ENCODE data around the gene VLDLR. TPM values are rescaled to one million over a fixed set of nuclear protein-coding genes. Genes with fewer than 3 reads are reported as not detected.

The VLDLR gene
- total RNA-seq, 2 experiments from 2014 or later: 7.2 to 8.6 TPM

DNA sequence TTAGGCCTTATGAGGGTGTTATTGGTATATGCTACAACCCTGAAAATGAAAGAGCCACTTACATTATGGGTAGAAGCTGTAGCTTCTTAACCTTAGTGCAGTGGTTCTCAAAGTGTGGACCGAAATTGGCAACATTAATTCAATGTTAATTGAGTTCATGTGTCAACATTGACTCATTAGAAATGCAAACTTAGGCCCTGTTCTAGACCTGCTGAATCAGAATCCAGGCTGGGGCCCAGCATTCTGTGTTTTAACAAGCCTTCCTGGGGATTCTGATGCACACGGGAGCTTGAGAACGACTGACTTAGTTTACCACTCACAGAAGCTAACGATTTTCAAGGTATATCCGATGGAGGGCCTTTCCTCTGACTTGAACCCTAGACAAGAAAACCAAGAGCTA lies 7.3 kb downstream of the VLDLR start:
- Mint-ChIP-seq H3K27me3 (peaks cover 22% of the 10 kb centered on the region), H3K9me3 (ENCODE audit: low read depth) (no peaks in the 10 kb centered on the region), H3K4me3 (no peak overlapping the region), H3K36me3 (peaks cover 6% of the 10 kb centered on the region), H3K4me1 (no peaks in the 10 kb centered on the region), H3K27ac (no peak overlapping the region)
- CTCF ChIA-PET: no interaction called here
- ATAC-seq (no peak), DNase-seq (no peak)

DNA sequence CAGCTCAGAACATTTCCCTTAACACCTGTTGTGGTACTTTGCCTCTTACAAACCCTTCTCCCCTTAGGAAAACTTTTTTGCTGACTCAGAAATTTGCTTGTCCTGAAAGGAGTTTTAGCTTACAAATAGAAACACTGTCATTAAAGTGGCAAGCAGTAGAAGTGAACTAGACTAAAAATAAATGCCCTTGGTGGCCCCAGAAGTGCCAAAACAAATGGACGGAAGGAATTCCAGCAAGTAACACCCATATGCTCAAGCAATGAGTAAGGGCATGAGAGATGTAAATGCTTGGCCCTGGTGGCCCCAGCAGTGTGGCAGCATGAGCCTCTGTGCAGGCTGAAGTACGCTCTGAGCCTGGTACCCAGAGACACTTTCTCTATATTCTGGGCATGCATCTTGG lies 8.6 kb downstream of the VLDLR start:
- ATAC-seq (no peak), DNase-seq (no peak)
- peaks cover 10% of the 10 kb centered on the region for H3K27me3 Mint-ChIP-seq
- CTCF ChIA-PET: no interaction called here
- H3K9me3 Mint-ChIP-seq (ENCODE audit: low read depth): no peaks in the 10 kb centered on the region
- no peak overlapping the region for H3K4me3 Mint-ChIP-seq
- H3K36me3 Mint-ChIP-seq: peaks cover 4% of the 10 kb centered on the region
- H3K4me1 Mint-ChIP-seq: peaks cover 10% of the 10 kb centered on the region
- H3K27ac Mint-ChIP-seq: no peak overlapping the region

DNA sequence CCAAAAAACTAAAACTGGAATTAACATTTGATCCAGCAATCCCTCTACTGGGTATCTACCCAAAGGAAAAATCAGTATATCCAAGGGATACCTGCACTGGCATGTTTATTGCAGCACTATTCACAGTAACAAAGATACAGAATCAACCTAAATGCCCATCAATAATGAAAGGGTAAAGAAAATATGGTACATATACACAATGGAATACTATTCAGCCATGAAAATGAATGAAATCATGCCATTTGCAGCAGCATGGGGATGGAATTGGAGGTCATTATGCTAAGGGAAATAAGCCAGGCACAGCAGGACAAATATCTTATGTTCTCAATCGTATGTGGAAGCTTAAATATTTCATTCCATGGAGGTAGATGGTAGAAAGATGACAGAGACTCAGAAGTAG lies 9.7 kb downstream of the VLDLR start:
- ATAC-seq (no peak), DNase-seq (no peak)
- Mint-ChIP-seq H3K4me3 (no peak overlapping the region), H3K4me1 (peaks cover 10% of the 10 kb centered on the region), H3K27me3 (peaks cover 2% of the 10 kb centered on the region), H3K9me3 (ENCODE audit: low read depth) (no peaks in the 10 kb centered on the region), H3K27ac (no peak overlapping the region), H3K36me3 (peaks cover 10% of the 10 kb centered on the region)
- CTCF ChIA-PET: no interaction called here

- CTCF ChIA-PET: no interaction called here
- H3K36me3 Mint-ChIP-seq: peaks cover 28% of the 10 kb centered on the region
- ATAC-seq (no peak), DNase-seq (no peak)
- H3K4me3 Mint-ChIP-seq: peak overlapping the region; percentile 16
- H3K27me3 Mint-ChIP-seq: peaks cover 2% of the 10 kb centered on the region
- peaks cover 17% of the 10 kb centered on the region for H3K4me1 Mint-ChIP-seq
- no peaks in the 10 kb centered on the region for H3K9me3 Mint-ChIP-seq (ENCODE audit: low read depth)
- peak overlapping the region; percentile 4 for H3K27ac Mint-ChIP-seq
Measured at GRCh38 chr9:2634153-2634552, 12.6 kb downstream of the VLDLR start.

DNA sequence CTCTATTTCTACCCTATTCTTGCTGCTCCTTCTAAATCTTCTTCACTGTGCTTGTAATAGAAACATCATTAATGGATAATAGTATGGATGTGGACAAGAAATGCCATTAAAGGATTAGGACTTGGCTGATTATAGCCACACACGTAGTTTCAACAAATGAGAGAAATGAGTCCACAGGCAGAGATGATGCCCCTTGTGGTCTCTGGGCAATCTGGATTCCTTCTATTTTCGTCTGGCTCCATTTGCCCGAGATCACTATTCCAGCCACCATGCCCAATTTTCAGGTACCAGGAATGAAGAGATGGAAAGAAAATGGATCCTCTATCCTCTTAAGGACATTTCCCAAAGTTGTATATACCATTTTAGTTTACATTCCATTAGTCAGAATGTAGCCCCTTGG lies 13.2 kb downstream of the VLDLR start:
- CTCF ChIA-PET: no interaction called here
- no peak for DNase-seq
- peak overlapping the region; percentile 16 for H3K4me3 Mint-ChIP-seq
- H3K27me3 Mint-ChIP-seq: peaks cover 2% of the 10 kb centered on the region
- no peaks in the 10 kb centered on the region for H3K9me3 Mint-ChIP-seq (ENCODE audit: low read depth)
- peaks cover 29% of the 10 kb centered on the region for H3K36me3 Mint-ChIP-seq
- H3K4me1 Mint-ChIP-seq: peaks cover 23% of the 10 kb centered on the region
- no peak for ATAC-seq
- no peak overlapping the region for H3K27ac Mint-ChIP-seq

DNA sequence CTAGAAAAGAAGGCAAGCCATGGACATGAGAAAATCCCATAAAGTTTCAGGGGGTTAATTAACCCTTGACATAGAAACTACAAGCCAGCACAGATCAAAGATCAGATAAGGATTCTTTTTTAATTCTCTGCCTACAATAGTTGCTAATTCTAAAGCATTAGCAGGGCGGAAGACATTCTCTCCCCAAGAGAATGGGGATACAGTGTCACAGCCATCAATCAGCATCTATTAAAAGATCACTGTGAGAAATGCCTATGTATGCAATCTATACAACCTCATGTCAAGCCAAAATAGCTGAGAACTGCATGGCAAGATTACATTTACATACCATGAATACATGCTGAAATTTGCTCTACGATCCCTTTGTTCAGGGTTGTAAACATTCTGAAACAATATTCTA lies 14.3 kb downstream of the VLDLR start:
- Mint-ChIP-seq H3K27ac (no peak overlapping the region), H3K27me3 (peaks cover 2% of the 10 kb centered on the region), H3K4me3 (no peak overlapping the region), H3K9me3 (ENCODE audit: low read depth) (no peaks in the 10 kb centered on the region), H3K4me1 (peaks cover 23% of the 10 kb centered on the region), H3K36me3 (peaks cover 39% of the 10 kb centered on the region)
- ATAC-seq: no peak
- DNase-seq: no peak
- CTCF ChIA-PET: interaction anchor here (1.4 kb wide), 1 partner anchor 13 kb away, joined by 3 read pairs; no protein-coding TSS in a partner anchor

- H3K27ac Mint-ChIP-seq: no peak overlapping the region
- peaks cover 23% of the 10 kb centered on the region for H3K4me1 Mint-ChIP-seq
- DNase-seq: no peak
- peaks cover 52% of the 10 kb centered on the region for H3K36me3 Mint-ChIP-seq
- no peaks in the 10 kb centered on the region for H3K9me3 Mint-ChIP-seq (ENCODE audit: low read depth)
- ATAC-seq: no peak
- H3K27me3 Mint-ChIP-seq: no peaks in the 10 kb centered on the region
- no peak overlapping the region for H3K4me3 Mint-ChIP-seq
- CTCF ChIA-PET: interaction anchor here (0.8 to 1.6 kb wide), 2 partner anchors 9 to 15 kb away, joined by 3 read pairs; no protein-coding TSS in a partner anchor
Measured at GRCh38 chr9:2637390-2637789, 15.8 kb downstream of the VLDLR start.

GRCh38 chr9:2638871-2639673 lies 17.5 kb downstream of the VLDLR start:
- H3K36me3 Mint-ChIP-seq: peaks cover 63% of the 10 kb centered on the region
- no peaks in the 10 kb centered on the region for H3K27me3 Mint-ChIP-seq
- DNase-seq (no peak), ATAC-seq (peak; percentile 47)
- CTCF ChIA-PET: interaction anchor here (0.6 to 0.9 kb wide), 3 partner anchors 78 to 205 kb away, joined by 3 read pairs; partner anchors contain the start of gene PUM3
- no peak overlapping the region for H3K27ac Mint-ChIP-seq
- peaks cover 21% of the 10 kb centered on the region for H3K4me1 Mint-ChIP-seq
- H3K9me3 Mint-ChIP-seq (ENCODE audit: low read depth): no peaks in the 10 kb centered on the region
- no peak overlapping the region for H3K4me3 Mint-ChIP-seq

DNA sequence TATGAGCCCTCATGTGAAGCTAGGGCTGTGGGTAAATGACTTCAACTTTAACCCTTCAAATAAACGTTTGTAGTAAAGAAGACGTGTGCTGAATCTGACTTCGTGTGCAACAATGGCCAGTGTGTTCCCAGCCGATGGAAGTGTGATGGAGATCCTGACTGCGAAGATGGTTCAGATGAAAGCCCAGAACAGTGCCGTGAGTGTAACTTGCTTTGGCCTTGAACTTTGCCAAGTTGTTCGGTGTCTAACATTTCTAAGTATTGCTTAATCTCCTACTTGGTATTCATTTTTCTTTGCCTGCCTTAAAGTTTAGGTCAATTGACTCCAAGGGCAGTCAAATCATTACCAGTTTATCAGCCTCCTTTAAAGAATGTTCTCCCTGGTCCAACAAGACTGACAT lies 18.2 kb downstream of the VLDLR start:
- H3K9me3 Mint-ChIP-seq (ENCODE audit: low read depth): no peaks in the 10 kb centered on the region
- ATAC-seq (no peak), DNase-seq (no peak)
- CTCF ChIA-PET: interaction anchor here (0.6 to 0.9 kb wide), 2 partner anchors 12 to 204 kb away, joined by 3 read pairs; partner anchors contain the start of gene PUM3
- H3K4me1 Mint-ChIP-seq: peaks cover 14% of the 10 kb centered on the region
- no peak overlapping the region for H3K27ac Mint-ChIP-seq
- no peak overlapping the region for H3K4me3 Mint-ChIP-seq
- peaks cover 66% of the 10 kb centered on the region for H3K36me3 Mint-ChIP-seq
- no peaks in the 10 kb centered on the region for H3K27me3 Mint-ChIP-seq

GRCh38 chr9:2640570-2640969 lies 19.0 kb downstream of the VLDLR start:
- Mint-ChIP-seq H3K4me3 (no peak overlapping the region), H3K9me3 (ENCODE audit: low read depth) (no peaks in the 10 kb centered on the region), H3K4me1 (peaks cover 13% of the 10 kb centered on the region), H3K36me3 (peaks cover 69% of the 10 kb centered on the region), H3K27me3 (no peaks in the 10 kb centered on the region), H3K27ac (no peak overlapping the region)
- CTCF ChIA-PET: no interaction called here
- ATAC-seq (no peak), DNase-seq (no peak)

- CTCF ChIA-PET: no interaction called here
- ATAC-seq (no peak), DNase-seq (no peak)
- peaks cover 13% of the 10 kb centered on the region for H3K4me1 Mint-ChIP-seq
- H3K36me3 Mint-ChIP-seq: peaks cover 68% of the 10 kb centered on the region
- no peak overlapping the region for H3K27ac Mint-ChIP-seq
- H3K27me3 Mint-ChIP-seq: no peaks in the 10 kb centered on the region
- H3K4me3 Mint-ChIP-seq: no peak overlapping the region
- no peaks in the 10 kb centered on the region for H3K9me3 Mint-ChIP-seq (ENCODE audit: low read depth)
Measured at GRCh38 chr9:2641033-2641432, 19.4 kb downstream of the VLDLR start.

DNA sequence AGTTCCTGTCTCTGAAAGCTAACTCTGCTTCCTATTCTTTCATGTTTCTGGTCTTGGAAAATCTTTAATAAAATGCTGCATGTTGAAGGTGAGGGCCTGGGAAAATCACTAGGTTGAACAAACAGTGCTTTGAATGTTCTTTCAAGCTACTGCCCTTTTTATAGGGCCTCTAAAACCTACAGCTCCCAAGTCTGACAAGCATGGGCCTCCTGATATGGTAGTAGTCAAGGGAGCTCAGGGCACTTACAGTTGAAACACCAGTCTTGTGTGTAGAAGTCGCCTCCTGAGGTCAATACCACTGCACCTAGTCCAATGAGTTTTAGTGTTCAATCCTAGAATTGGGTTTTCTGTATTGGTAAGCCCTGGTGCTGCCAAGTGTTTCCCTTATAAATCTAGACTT lies 20.5 kb downstream of the VLDLR start:
- peaks cover 71% of the 10 kb centered on the region for H3K36me3 Mint-ChIP-seq
- H3K4me1 Mint-ChIP-seq: peaks cover 13% of the 10 kb centered on the region
- H3K4me3 Mint-ChIP-seq: no peak overlapping the region
- DNase-seq: no peak
- H3K27me3 Mint-ChIP-seq: no peaks in the 10 kb centered on the region
- H3K9me3 Mint-ChIP-seq (ENCODE audit: low read depth): no peaks in the 10 kb centered on the region
- CTCF ChIA-PET: no interaction called here
- H3K27ac Mint-ChIP-seq: no peak overlapping the region
- ATAC-seq: no peak

DNA sequence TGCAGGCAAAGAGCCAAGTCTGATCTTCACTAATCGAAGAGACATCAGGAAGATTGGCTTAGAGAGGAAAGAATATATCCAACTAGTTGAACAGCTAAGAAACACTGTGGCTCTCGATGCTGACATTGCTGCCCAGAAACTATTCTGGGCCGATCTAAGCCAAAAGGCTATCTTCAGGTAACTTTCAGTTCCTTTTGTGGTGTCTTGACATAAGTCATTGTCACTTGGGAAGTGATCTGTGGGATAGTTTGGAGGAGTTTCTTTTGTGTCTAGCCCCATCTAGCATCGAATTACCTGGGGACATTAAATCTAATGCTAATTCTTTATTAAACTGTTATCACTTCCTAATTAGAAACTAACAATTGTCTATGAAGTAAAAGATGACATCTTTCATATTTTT lies 24.0 kb downstream of the VLDLR start:
- Mint-ChIP-seq H3K4me1 (no peaks in the 10 kb centered on the region), H3K27ac (no peak overlapping the region), H3K27me3 (no peaks in the 10 kb centered on the region), H3K9me3 (ENCODE audit: low read depth) (no peaks in the 10 kb centered on the region), H3K36me3 (peaks cover 64% of the 10 kb centered on the region), H3K4me3 (no peak overlapping the region)
- ATAC-seq (no peak), DNase-seq (no peak)
- CTCF ChIA-PET: interaction anchor here (1.0 kb wide), 1 partner anchor 8 kb away, joined by 3 read pairs; no protein-coding TSS in a partner anchor

GRCh38 chr9:2655411-2655901 lies 33.9 kb downstream of the VLDLR start:
- Mint-ChIP-seq H3K27me3 (no peaks in the 10 kb centered on the region), H3K4me1 (peaks cover 34% of the 10 kb centered on the region), H3K4me3 (peak overlapping the region; percentile 3), H3K36me3 (peaks cover 41% of the 10 kb centered on the region), H3K27ac (peak overlapping the region; percentile 96), H3K9me3 (ENCODE audit: low read depth) (no peaks in the 10 kb centered on the region)
- DNase-seq (peak; percentile 81), ATAC-seq (peak; percentile 96)
- CTCF ChIA-PET: interaction anchor here (1.1 kb wide), 1 partner anchor 33 kb away, joined by 3 read pairs; no protein-coding TSS in a partner anchor
